ENCODE results near the gene EXOC6B. TPM values are rescaled to one million over a fixed set of nuclear protein-coding genes. Genes with fewer than 3 reads are reported as not detected.

Gene EXOC6B
- total RNA-seq, 4 donors from 2014 or later: 22.6 to 47.3 (median 32.5) TPM

GRCh38 chr2:72214429-72215143 lies 611.2 kb downstream of the EXOC6B start:
- intact Hi-C loops (cut with DNase I): no loop called here
- H3K4me3 ChIP-seq (replicated peaks in 1 of 3): no peak overlapping the region
- no peak overlapping the region for H3K27ac ChIP-seq

GRCh38 chr2:72212486-72212855 lies 613.4 kb downstream of the EXOC6B start:
- Histone ChIP-seq H3K9me3 (no peaks in the 10 kb centered on the region), H3K27ac (no peak overlapping the region), H3K4me3 (replicated peaks in 1 of 3) (no peak overlapping the region), H3K27me3 (no peaks in the 10 kb centered on the region), H3K4me1 (peaks cover 0 to 6% of the 10 kb centered on the region in 2 donors), H3K36me3 (no peaks in the 10 kb centered on the region)
- no peak for TF ChIP-seq CTCF (IDR thresholded peaks at IDR 0.05)
- no peak for TF ChIP-seq POLR2A (IDR thresholded peaks at IDR 0.05)
- intact Hi-C loops (cut with DNase I): no loop called here
- 87 to 96% methylated on average over 1 of the region's 1 CpG for WGBS, 2 donors
- no peak for DNase-seq

More at GRCh38 chr2:72214429-72215143, 611.2 kb downstream of the EXOC6B start:
- 79 to 85% methylated on average over 4 of the region's 4 CpGs for WGBS, 2 donors
- Histone ChIP-seq H3K27me3 (no peaks in the 10 kb centered on the region), H3K4me1 (peaks cover 0 to 6% of the 10 kb centered on the region in 2 donors), H3K9me3 (no peaks in the 10 kb centered on the region), H3K36me3 (no peaks in the 10 kb centered on the region)
- TF ChIP-seq CTCF (IDR thresholded peaks at IDR 0.05) (no peak), POLR2A (IDR thresholded peaks at IDR 0.05) (no peak)
- DNase-seq: no peak

- Histone ChIP-seq H3K36me3 (no peaks in the 10 kb centered on the region), H3K4me3 (replicated peaks in 1 of 3) (no peak overlapping the region), H3K4me1 (peaks cover 0 to 6% of the 10 kb centered on the region in 2 donors), H3K27me3 (no peaks in the 10 kb centered on the region), H3K9me3 (no peaks in the 10 kb centered on the region), H3K27ac (no peak overlapping the region)
- 93 to 94% methylated on average over 2 of the region's 2 CpGs for WGBS, 2 donors
- TF ChIP-seq CTCF (IDR thresholded peaks at IDR 0.05) (no peak), POLR2A (IDR thresholded peaks at IDR 0.05) (no peak)
- no peak for DNase-seq
- intact Hi-C loops (cut with DNase I): no loop called here
Observed at GRCh38 chr2:72211777-72212485, 613.9 kb downstream of the EXOC6B start.

- Histone ChIP-seq H3K36me3 (no peaks in the 10 kb centered on the region), H3K27me3 (no peaks in the 10 kb centered on the region), H3K4me3 (replicated peaks in 1 of 3) (no peak overlapping the region), H3K9me3 (no peaks in the 10 kb centered on the region), H3K27ac (no peak overlapping the region), H3K4me1 (peaks cover 0 to 6% of the 10 kb centered on the region in 2 donors)
- WGBS, 2 donors: 85 to 92% methylated on average over 2 of the region's 2 CpGs
- intact Hi-C loops (cut with DNase I): no loop called here
- DNase-seq: no peak
- TF ChIP-seq CTCF (IDR thresholded peaks at IDR 0.05) (no peak), POLR2A (IDR thresholded peaks at IDR 0.05) (no peak)
Observed at GRCh38 chr2:72211350-72211749, 614.5 kb downstream of the EXOC6B start.

GRCh38 chr2:72210470-72210869 lies 615.4 kb downstream of the EXOC6B start:
- Histone ChIP-seq H3K4me1 (peaks cover 0 to 6% of the 10 kb centered on the region in 2 donors), H3K4me3 (replicated peaks in 1 of 3) (no peak overlapping the region), H3K27me3 (no peaks in the 10 kb centered on the region), H3K36me3 (no peaks in the 10 kb centered on the region), H3K27ac (no peak overlapping the region), H3K9me3 (no peaks in the 10 kb centered on the region)
- DNase-seq: no peak
- TF ChIP-seq CTCF (IDR thresholded peaks at IDR 0.05) (no peak), POLR2A (IDR thresholded peaks at IDR 0.05) (no peak)
- intact Hi-C loops (cut with DNase I): no loop called here
- 36 to 47% methylated on average over 2 of the region's 2 CpGs for WGBS, 2 donors
